OCI-LY7 (cell line): ENCODE data around the gene GSK3A. TPM values are rescaled to one million over a fixed set of nuclear protein-coding genes. Genes with fewer than 3 reads are reported as not detected.

ENCODE experiments used
- BruUV-seq: library from RNA; stranded (reverse); fragments of 400-500 nt; replicated peaks from 2 replicates; lab custom pipeline; 2021; lab: Mats Ljungman, UMichigan
- CTCF ChIA-PET: fragments of 300-600 bp; sonication (Branson Sonifier 250); formaldehyde crosslinking; loops from one replicate; lab custom pipeline; 2022; ENCODE audit warnings: antibody characterized with exemption; ENCODE audit not compliant: unreplicated experiment; lab: Charles Lee
- POLR2A ChIA-PET: fragments of 300-600 bp; sonication (Branson Sonifier 250); formaldehyde crosslinking; loops from one replicate; lab custom pipeline; 2022; ENCODE audit warnings: antibody characterized with exemption; lab: Charles Lee
- DNase-seq: peaks from one replicate; pipeline ENCODE4 v3.0.0-alpha.2; 2015; ENCODE audit warnings: low spot score
- H2AFZ ChIP-seq: fragments of 200-600 bp; sonication (generic), shearing (Covaris generic); 2 replicates; pipeline ENCODE4 v1.6.1; 2014; ENCODE audit warnings: mild to moderate bottlenecking, antibody characterized with exemption, low read length, moderate library complexity
- H3K27ac ChIP-seq: fragments of 200-600 bp; sonication (generic); 2 replicates; pipeline ENCODE4 v1.5.1; 2014; ENCODE audit warnings: mixed run types, low read depth, mild to moderate bottlenecking, moderate library complexity, low read length, inconsistent platforms; ENCODE audit not compliant: poor library complexity, severe bottlenecking
- H3K36me3 ChIP-seq: fragments of 200-600 bp; sonication (generic); 2 replicates; pipeline ENCODE4 v1.6.1; 2014; ENCODE audit warnings: mild to moderate bottlenecking, antibody characterized with exemption, low read length, moderate library complexity, mixed read lengths; ENCODE audit not compliant: insufficient read depth
- H3K4me1 ChIP-seq: fragments of 200-600 bp; sonication (generic); 2 replicates; pipeline ENCODE4 v1.5.1; 2014; ENCODE audit warnings: mild to moderate bottlenecking, low read length; ENCODE audit not compliant: insufficient read depth, poor library complexity, severe bottlenecking
- H3K4me2 ChIP-seq: fragments of 200-600 bp; sonication (generic); 2 replicates; pipeline ENCODE4 v1.6.1; 2014; ENCODE audit warnings: mild to moderate bottlenecking, low read length
- H3K4me3 ChIP-seq: fragments of 200-600 bp; sonication (generic); 2 replicates; pipeline ENCODE4 v1.5.1; 2014; ENCODE audit warnings: mild to moderate bottlenecking, low read depth, low read length; ENCODE audit not compliant: poor library complexity, severe bottlenecking
- H3K79me2 ChIP-seq: fragments of 200-600 bp; sonication (generic); 2 replicates; pipeline ENCODE4 v1.6.1; 2016; ENCODE audit warnings: low read depth, mild to moderate bottlenecking, low read length, moderate library complexity, mixed read lengths; ENCODE audit not compliant: insufficient read depth
- H3K9me2 ChIP-seq: fragments of 200-600 bp; sonication (generic); 2 replicates; pipeline ENCODE4 v1.6.1; 2016; ENCODE audit warnings: mild to moderate bottlenecking, low read length, mixed read lengths; ENCODE audit not compliant: insufficient read depth
- H3K9me3 ChIP-seq: fragments of 200-600 bp; sonication (generic); 2 replicates; pipeline ENCODE4 v1.6.1; 2014; ENCODE audit warnings: mild to moderate bottlenecking, mixed run types, low read length, mixed read lengths
- H4K20me1 ChIP-seq: fragments of 200-600 bp; sonication (generic); 2 replicates; pipeline ENCODE4 v1.6.1; 2014; ENCODE audit warnings: mild to moderate bottlenecking, antibody characterized with exemption, low read length, moderate library complexity, mixed read lengths; ENCODE audit not compliant: insufficient read depth
- CTCF ChIP-seq: fragments of 200-600 bp; sonication (generic); conservative IDR thresholded peaks from 2 replicates; pipeline ENCODE4 v1.5.1; 2014; ENCODE audit warnings: mild to moderate bottlenecking, antibody characterized with exemption, low read length, moderate library complexity, mixed read lengths
- EZH2phosphoT487 ChIP-seq: fragments of 200-600 bp; sonication (generic); IDR thresholded peaks from 2 replicates; pipeline ENCODE4 v1.6.1; 2018; ENCODE audit warnings: low read depth, borderline replicate concordance, mild to moderate bottlenecking, mixed run types, antibody characterized with exemption, low read length, moderate library complexity, mixed read lengths
- intact Hi-C: fragments of 100-400 bp; cut with micrococcal nuclease; formaldehyde crosslinking; loops from one replicate; pipeline ENCODE4 v1.10.0; 2022; ENCODE audit not compliant: unreplicated experiment
- total RNA-seq, 2 experiments: library from RNA; depleted of rRNA in 1 of 2; stranded (reverse); fragments of >200 nt in 1 of 2; shearing (Covaris generic) in 1 of 2; gene quantifications; 2 replicates each; pipeline ENCODE4 v1.2.3, GENCODE V29; 2014 to 2022

GSK3A gene
- total RNA-seq, 2 experiments from 2014 or later, result 20.9 to 29.2 TPM

GRCh38 chr19:42242069-42242511, 312 bp downstream of the GSK3A start:
- CTCF ChIA-PET, result no interaction called here
- Histone ChIP-seq H2AFZ (peak overlapping the region; percentile 4; the same call in 1 of the 2 replicates), H4K20me1 (no peaks in the 10 kb centered on the region), H3K36me3 (peaks cover 37% of the 10 kb centered on the region; the same call in 1 of the 2 replicates), H3K9me3 (no peaks in the 10 kb centered on the region), H3K79me2 (peaks cover 22% of the 10 kb centered on the region), H3K4me3 (peak overlapping the region; percentile 92), H3K4me1 (peaks cover 33% of the 10 kb centered on the region), H3K27ac (peak overlapping the region; percentile 31), H3K9me2 (no peaks in the 10 kb centered on the region), H3K4me2 (peak overlapping the region; percentile 96)
- TF ChIP-seq EZH2phosphoT487 (no peak), CTCF (no peak)
- intact Hi-C loops, result loop anchor here (2.0 kb wide), 1 partner anchor 133 kb away; no protein-coding TSS in a partner anchor
- POLR2A ChIA-PET, result interaction anchor here (0.5 to 1.8 kb wide), 4 partner anchors 21 to 101 kb away, joined by 4 to 9 read pairs (median 6); partner anchors contain the start of gene ZNF526
- no TSS peak for BruUV-seq
- DNase-seq, result peak; percentile 43

GRCh38 chr19:42241279-42241678, 1.1 kb downstream of the GSK3A start:
- Histone ChIP-seq H3K36me3 (peaks cover 36% of the 10 kb centered on the region), H3K9me2 (no peaks in the 10 kb centered on the region), H3K9me3 (no peaks in the 10 kb centered on the region), H3K79me2 (peaks cover 22% of the 10 kb centered on the region), H4K20me1 (no peaks in the 10 kb centered on the region), H2AFZ (no peak overlapping the region), H3K4me1 (peaks cover 27% of the 10 kb centered on the region), H3K27ac (no peak overlapping the region), H3K4me3 (peak overlapping the region; percentile 92), H3K4me2 (peak overlapping the region; percentile 96)
- TF ChIP-seq EZH2phosphoT487 (no peak), CTCF (no peak)
- DNase-seq, result no peak
- ChIA-PET CTCF (no interaction called here), POLR2A (no interaction called here)
- TSS peak; percentile 39 for BruUV-seq
- intact Hi-C loops, result no loop called here

- intact Hi-C loops, result no loop called here
- Histone ChIP-seq H3K27ac (no peak overlapping the region), H2AFZ (no peak overlapping the region), H3K4me3 (no peak overlapping the region), H3K4me1 (peaks cover 15% of the 10 kb centered on the region), H3K79me2 (peaks cover 22% of the 10 kb centered on the region), H4K20me1 (no peaks in the 10 kb centered on the region), H3K4me2 (0 out of 2 replicates have a peak overlapping the region, but pooled peaks have one; percentile 96), H3K9me2 (no peaks in the 10 kb centered on the region), H3K36me3 (peaks cover 46% of the 10 kb centered on the region), H3K9me3 (no peaks in the 10 kb centered on the region)
- DNase-seq, result no peak
- BruUV-seq, result no TSS peak
- no peak for TF ChIP-seq EZH2phosphoT487
- TF ChIP-seq CTCF, result no peak
- POLR2A ChIA-PET, result no interaction called here
- CTCF ChIA-PET, result no interaction called here
Measured at GRCh38 chr19:42239544-42240220, 2.7 kb downstream of the GSK3A start.
